H9 (cell line): Measurements from ENCODE around the gene TEX51. TPM values are rescaled to one million over a fixed set of nuclear protein-coding genes. Genes with fewer than 3 reads are reported as not detected.

Experiments
- DNase-seq: peaks from one replicate; pipeline ENCODE4 v3.0.0-alpha.2; 2017
- H2AFZ ChIP-seq: one replicate; pipeline ENCODE4 v1.6.1; 2013; ENCODE audit warnings: mild to moderate bottlenecking, low read length, control low read depth, moderate library complexity
- H2AK5ac ChIP-seq: 2 replicates; pipeline ENCODE4 v1.6.1; 2013; ENCODE audit warnings: low read length, control low read depth, mixed read lengths; ENCODE audit not compliant: insufficient read length
- H2BK120ac ChIP-seq: one replicate; pipeline ENCODE4 v1.6.1; 2013; ENCODE audit warnings: low read depth, mild to moderate bottlenecking, low read length, control low read depth, inconsistent platforms; ENCODE audit not compliant: poor library complexity, severe bottlenecking
- H2BK12ac ChIP-seq: 2 replicates; pipeline ENCODE4 v1.6.1; 2013; ENCODE audit warnings: low read length, control low read depth, mixed read lengths, low read depth; ENCODE audit not compliant: insufficient read length
- H2BK15ac ChIP-seq: 2 replicates; pipeline ENCODE4 v1.6.1; 2013; ENCODE audit warnings: low read depth, low read length, control low read depth
- H2BK20ac ChIP-seq: one replicate; pipeline ENCODE4 v1.6.1; 2013; ENCODE audit warnings: low read depth, mild to moderate bottlenecking, low read length, control low read depth, inconsistent platforms; ENCODE audit not compliant: poor library complexity, severe bottlenecking
- H2BK5ac ChIP-seq: 2 replicates; pipeline ENCODE4 v1.6.1; 2013; ENCODE audit warnings: low read length, control low read depth, mixed read lengths; ENCODE audit not compliant: insufficient read length
- H3K14ac ChIP-seq: 2 replicates; pipeline ENCODE4 v1.6.1; 2013; ENCODE audit warnings: low read length, control low read depth; ENCODE audit not compliant: insufficient read depth
- H3K18ac ChIP-seq: 2 replicates; pipeline ENCODE4 v1.6.1; 2013; ENCODE audit warnings: low read depth, mild to moderate bottlenecking, mixed read lengths, low read length, control low read depth; ENCODE audit not compliant: insufficient read length
- H3K23ac ChIP-seq: 2 replicates; pipeline ENCODE4 v1.6.1; 2013; ENCODE audit warnings: low read length, control low read depth, mixed read lengths, low read depth; ENCODE audit not compliant: insufficient read length
- H3K23me2 ChIP-seq: 2 replicates; pipeline ENCODE4 v1.6.1; 2013; ENCODE audit warnings: low read depth, mild to moderate bottlenecking, mixed read lengths, low read length, control low read depth; ENCODE audit not compliant: insufficient read length, poor library complexity, severe bottlenecking
- H3K27ac ChIP-seq: 2 replicates; pipeline ENCODE4 v1.5.1; 2013; ENCODE audit warnings: low read length, control low read depth, mixed read lengths, low read depth; ENCODE audit not compliant: insufficient read length
- H3K27me3 ChIP-seq: 2 replicates; pipeline ENCODE4 v1.6.1; 2013; ENCODE audit warnings: low read length, control low read depth, inconsistent platforms; ENCODE audit not compliant: insufficient read depth
- H3K4ac ChIP-seq: 2 replicates; pipeline ENCODE4 v1.6.1; 2013; ENCODE audit warnings: low read depth, mild to moderate bottlenecking, control low read depth, inconsistent platforms, low read length, moderate library complexity
- H3K4me1 ChIP-seq: 2 replicates; pipeline ENCODE4 v1.6.1; 2013; ENCODE audit warnings: low read length, control low read depth, inconsistent platforms; ENCODE audit not compliant: insufficient read depth
- H3K4me2 ChIP-seq: 2 replicates; pipeline ENCODE4 v1.6.1; 2013; ENCODE audit warnings: low read length, control low read depth, mixed read lengths; ENCODE audit not compliant: insufficient read length, insufficient read depth
- H3K56ac ChIP-seq: 2 replicates; pipeline ENCODE4 v1.6.1; 2013; ENCODE audit warnings: low read depth, mild to moderate bottlenecking, mixed read lengths, low read length, control low read depth; ENCODE audit not compliant: insufficient read length
- H3K79me1 ChIP-seq: 2 replicates; pipeline ENCODE4 v1.6.1; 2013; ENCODE audit warnings: low read depth, mild to moderate bottlenecking, moderate library complexity, low read length, control low read depth, inconsistent platforms; ENCODE audit not compliant: insufficient read depth, poor library complexity, severe bottlenecking
- H3K79me2 ChIP-seq: 2 replicates; pipeline ENCODE4 v1.6.1; 2013; ENCODE audit warnings: low read length, control low read depth, inconsistent platforms; ENCODE audit not compliant: insufficient read depth
- H3K9ac ChIP-seq: 2 replicates; pipeline ENCODE4 v1.6.1; 2013; ENCODE audit warnings: low read length, control low read depth, mixed read lengths; ENCODE audit not compliant: insufficient read length; ENCODE audit errors: extremely low read depth
- H3K9me3 ChIP-seq: one replicate; pipeline ENCODE4 v1.6.1; 2013; ENCODE audit warnings: low read depth, low read length, inconsistent platforms; ENCODE audit not compliant: control insufficient read depth
- H3T11ph ChIP-seq: one replicate; pipeline ENCODE4 v1.6.1; 2013; ENCODE audit warnings: mild to moderate bottlenecking, low read length, control low read depth, inconsistent platforms
- H4K20me1 ChIP-seq: one replicate; pipeline ENCODE4 v1.6.1; 2013; ENCODE audit not compliant: control insufficient read depth, insufficient read length, insufficient read depth
- H4K5ac ChIP-seq: 2 replicates; pipeline ENCODE4 v1.6.1; 2013; ENCODE audit warnings: low read depth, mild to moderate bottlenecking, mixed read lengths, low read length, control low read depth; ENCODE audit not compliant: insufficient read length
- H4K8ac ChIP-seq: replicated peaks from 2 replicates; pipeline ENCODE4 v1.6.1; 2013; ENCODE audit warnings: low read length, control low read depth, mixed read lengths, low read depth; ENCODE audit not compliant: insufficient read length
- H4K91ac ChIP-seq: 2 replicates; pipeline ENCODE4 v1.6.1; 2013; ENCODE audit warnings: low read depth, mild to moderate bottlenecking, moderate library complexity, mixed read lengths, low read length, control low read depth; ENCODE audit not compliant: insufficient read length
- H3K27ac Mint-ChIP-seq, 3 experiments: 2 replicates in 2 of 3; 3 replicates in 1 of 3; pipeline ENCODE4 v1.8.0; 2020 to 2021; ENCODE audit warnings: mixed read lengths in 3 of 3, mild to moderate bottlenecking in 1 of 3, moderate library complexity in 1 of 3
- H3K27me3 Mint-ChIP-seq: 2 replicates; pipeline ENCODE4 v1.8.0; 2021; ENCODE audit warnings: low read depth, mild to moderate bottlenecking, moderate library complexity, mixed read lengths
- H3K36me3 Mint-ChIP-seq, 3 experiments: 2 replicates in 2 of 3; 3 replicates in 1 of 3; pipeline ENCODE4 v1.8.0; 2020 to 2021; ENCODE audit warnings: low read depth in 3 of 3, mixed read lengths in 3 of 3; ENCODE audit not compliant: insufficient read depth in 1 of 3
- H3K4me1 Mint-ChIP-seq, 2 experiments: 2 replicates each; pipeline ENCODE4 v1.8.0; 2020; ENCODE audit warnings: mixed read lengths in 2 of 2
- H3K4me3 Mint-ChIP-seq, 2 experiments: 2 replicates in 1 of 2; 3 replicates in 1 of 2; pipeline ENCODE4 v1.8.0; 2020 to 2021; ENCODE audit warnings: mild to moderate bottlenecking in 2 of 2, mixed read lengths in 2 of 2, moderate library complexity in 1 of 2
- H3K9me3 Mint-ChIP-seq, 2 experiments: 2 replicates in 1 of 2; 3 replicates in 1 of 2; pipeline ENCODE4 v1.8.0; 2020; ENCODE audit warnings: mild to moderate bottlenecking in 2 of 2, mixed read lengths in 2 of 2, moderate library complexity in 1 of 2
- WGBS: extraction: QIAGEN DNeasy Blood & Tissue Kit; methylation state at CpG from one replicate; pipeline ENCODE4 v1.1.7; 2013; ENCODE audit warnings: missing lambda C conversion rate, low lambda C conversion rate, mixed read lengths; ENCODE audit not compliant: insufficient read length; ENCODE audit errors: extremely low coverage; 5-methylcytosine and 5-hydroxymethylcytosine counted together
- total RNA-seq: library from RNA; stranded (reverse); gene quantifications from 2 replicates; pipeline ENCODE4 v1.2.1, GENCODE V29; 2021
- TF ChIP-seq, protein P1 (sequence below): fragments of 200-600 bp; sonication (generic); conservative IDR thresholded peaks from 3 replicates; pipeline ENCODE4 v1.8.0; 2021; ENCODE audit warnings: antibody characterized with exemption, mild to moderate bottlenecking

Gene TEX51
- total RNA-seq, 1 experiment from 2014 or later: not detected

GRCh38 chr2:126851756-126852155 lies 46.9 kb upstream of the TEX51 start:
- Histone ChIP-seq H3K27me3 (no peaks in the 10 kb centered on the region), H3K4ac (no peak overlapping the region), H2BK15ac (no peak overlapping the region), H4K91ac (no peak overlapping the region), H3K4me2 (no peak overlapping the region), H3T11ph (no peak overlapping the region), H3K27ac (no peak overlapping the region), H3K79me2 (no peaks in the 10 kb centered on the region), H3K14ac (no peak overlapping the region), H2BK20ac (no peak overlapping the region), H4K20me1 (no peaks in the 10 kb centered on the region), H3K9ac (no peak overlapping the region), H2BK12ac (no peak overlapping the region), H3K18ac (no peak overlapping the region), H3K9me3 (no peaks in the 10 kb centered on the region), H2BK5ac (no peak overlapping the region), H3K4me1 (no peaks in the 10 kb centered on the region), H3K23ac (no peak overlapping the region), H2BK120ac (no peak overlapping the region), H2AFZ (no peak overlapping the region), H3K56ac (no peak overlapping the region), H4K8ac (no peak overlapping the region), H4K5ac (no peak overlapping the region), H3K23me2 (no peaks in the 10 kb centered on the region), H2AK5ac (no peak overlapping the region), H3K79me1 (no peaks in the 10 kb centered on the region)
- TF ChIP-seq, protein P1, sequence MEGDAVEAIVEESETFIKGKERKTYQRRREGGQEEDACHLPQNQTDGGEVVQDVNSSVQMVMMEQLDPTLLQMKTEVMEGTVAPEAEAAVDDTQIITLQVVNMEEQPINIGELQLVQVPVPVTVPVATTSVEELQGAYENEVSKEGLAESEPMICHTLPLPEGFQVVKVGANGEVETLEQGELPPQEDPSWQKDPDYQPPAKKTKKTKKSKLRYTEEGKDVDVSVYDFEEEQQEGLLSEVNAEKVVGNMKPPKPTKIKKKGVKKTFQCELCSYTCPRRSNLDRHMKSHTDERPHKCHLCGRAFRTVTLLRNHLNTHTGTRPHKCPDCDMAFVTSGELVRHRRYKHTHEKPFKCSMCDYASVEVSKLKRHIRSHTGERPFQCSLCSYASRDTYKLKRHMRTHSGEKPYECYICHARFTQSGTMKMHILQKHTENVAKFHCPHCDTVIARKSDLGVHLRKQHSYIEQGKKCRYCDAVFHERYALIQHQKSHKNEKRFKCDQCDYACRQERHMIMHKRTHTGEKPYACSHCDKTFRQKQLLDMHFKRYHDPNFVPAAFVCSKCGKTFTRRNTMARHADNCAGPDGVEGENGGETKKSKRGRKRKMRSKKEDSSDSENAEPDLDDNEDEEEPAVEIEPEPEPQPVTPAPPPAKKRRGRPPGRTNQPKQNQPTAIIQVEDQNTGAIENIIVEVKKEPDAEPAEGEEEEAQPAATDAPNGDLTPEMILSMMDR: no peak
- no peaks in the 10 kb centered on the region; a peak in 1 of 5 replicates for H3K9me3 Mint-ChIP-seq
- no peak overlapping the region for H3K4me3 Mint-ChIP-seq
- peaks cover 21% of the 10 kb centered on the region for H3K27me3 Mint-ChIP-seq
- no CpG with 5 or more reads among the region's 1 CpG for WGBS
- H3K36me3 Mint-ChIP-seq: no peaks in the 10 kb centered on the region; a peak in 1 of 7 replicates
- no peaks in the 10 kb centered on the region for H3K4me1 Mint-ChIP-seq
- H3K27ac Mint-ChIP-seq: no peak overlapping the region; a peak in 1 of 7 replicates
- DNase-seq: no peak
